HepG2 (cell line): ENCODE results near the gene SEPHS1. TPM values are rescaled to one million over a fixed set of nuclear protein-coding genes. Genes with fewer than 3 reads are reported as not detected.
"Not testable (repeated sequence)": the region's sequence is repeated elsewhere in the genome, so short reads cannot be mapped to it uniquely, and the experiment has no call there.

Experiments
- ATAC-seq: fragments of 200-7000 bp; cut with Tn5 transposase; 3 replicates; pipeline ENCODE4 v1.9.1; 2020; ENCODE audit warnings: mild to moderate bottlenecking, moderate library complexity
- BruUV-seq: library from RNA; stranded (reverse); fragments of 400-500 nt; replicated peaks from 2 replicates; lab custom pipeline; 2021; lab: Mats Ljungman, UMichigan
- CTCF ChIA-PET: fragments of 300-600 bp; formaldehyde crosslinking; extraction: SDS; loops from one replicate; lab custom pipeline; 2021; ENCODE audit warnings: low total read pairs, inconsistent platforms, low intra/inter-chr PET ratio; lab: Yijun Ruan, JAX
- POLR2A ChIA-PET: fragments of 350-600 bp; sonication (Branson Sonifier 250); formaldehyde crosslinking; loops from one replicate; lab custom pipeline; 2020; ENCODE audit warnings: antibody characterized with exemption, inconsistent platforms; lab: Yijun Ruan, JAX
- DNase-seq: peaks from one replicate; pipeline ENCODE4 v3.0.0-alpha.2; 2015; ENCODE audit warnings: low spot score
- FAIRE-seq: peaks from 3 replicates; lab custom pipeline; 2011; peaks lifted over from hg19 to GRCh38; lab: Jason Lieb, UNC
- H2AFZ ChIP-seq: one replicate; pipeline ENCODE4 v1.6.1; 2011; ENCODE audit warnings: low read length, inconsistent platforms
- H3K27ac ChIP-seq: fragments of 300-600 bp; 3 replicates; pipeline ENCODE4 v1.8.0; 2011; ENCODE audit warnings: mixed run types, mild to moderate bottlenecking, mixed read lengths, low read length, inconsistent platforms; ENCODE audit not compliant: insufficient read depth; ENCODE audit errors: extremely low read length
- H3K27me3 ChIP-seq, 2 experiments: fragments of 200-600 bp in 1 of 2; 2 replicates in 1 of 2; 3 replicates in 1 of 2; pipeline versions ENCODE4 v1.6.0 to v1.8.0; 2011; ENCODE audit warnings: low read length in 2 of 2, mild to moderate bottlenecking in 2 of 2, moderate library complexity in 2 of 2, inconsistent platforms in 1 of 2; ENCODE audit not compliant: insufficient read depth in 2 of 2, control insufficient read depth in 1 of 2
- H3K36me3 ChIP-seq, 2 experiments: fragments of 200-600 bp in 1 of 2; replicated peaks in 1 of 2; 2 replicates in 1 of 2; 3 replicates in 1 of 2; pipeline versions ENCODE4 v1.5.1 to v1.8.0; 2011; ENCODE audit warnings: low read length in 2 of 2, inconsistent platforms in 1 of 2; ENCODE audit not compliant: insufficient read depth in 2 of 2, control insufficient read depth in 1 of 2
- H3K4me1 ChIP-seq: 2 replicates; pipeline ENCODE4 v1.5.1; 2012; ENCODE audit warnings: low read length, inconsistent platforms; ENCODE audit not compliant: insufficient read depth
- H3K4me2 ChIP-seq: 2 replicates; pipeline ENCODE4 v1.6.0; 2011; ENCODE audit warnings: low read depth, low read length, inconsistent platforms
- H3K4me3 ChIP-seq, 3 experiments: fragments of 200-600 bp in 1 of 3; sonication (generic), shearing (Covaris generic) in 1 of 3; replicated peaks in 1 of 3; 2 replicates each; pipeline ENCODE4 v1.5.1; 2011 to 2016; ENCODE audit warnings: low read length in 3 of 3, inconsistent platforms in 2 of 3, low read depth in 2 of 3, mild to moderate bottlenecking in 2 of 3, control low read depth in 1 of 3, mixed read lengths in 1 of 3; ENCODE audit not compliant: insufficient read depth in 1 of 3
- H3K79me2 ChIP-seq: one replicate; pipeline ENCODE4 v1.6.1; 2011; ENCODE audit warnings: low read length, inconsistent platforms; ENCODE audit not compliant: insufficient read depth
- H3K9ac ChIP-seq: 2 replicates; pipeline ENCODE4 v1.6.0; 2011; ENCODE audit warnings: mild to moderate bottlenecking, low read depth, low read length, inconsistent platforms; ENCODE audit not compliant: insufficient read depth
- H3K9me3 ChIP-seq: 2 replicates; pipeline ENCODE4 v1.5.1; 2012; ENCODE audit warnings: mild to moderate bottlenecking, low read length
- H4K20me1 ChIP-seq: 2 replicates; pipeline ENCODE4 v1.6.0; 2011; ENCODE audit warnings: inconsistent platforms, mild to moderate bottlenecking, low read length, moderate library complexity; ENCODE audit not compliant: insufficient read depth
- CEBPB ChIP-seq: IDR thresholded peaks from 2 replicates; pipeline ENCODE4 v1.6.1; 2011; ENCODE audit warnings: low read depth, low read length, improper control_type of control experiment, borderline replicate concordance
- CEBPG ChIP-seq: IDR thresholded peaks from 2 replicates; pipeline ENCODE4 v1.6.1; 2016
- CHCHD3 ChIP-seq: sonication (generic); formaldehyde crosslinking; IDR thresholded peaks from 2 replicates; pipeline ENCODE4 v1.8.0; 2022; ENCODE audit warnings: mild to moderate bottlenecking, missing genetic modification reagents, moderate library complexity
- ETV6 ChIP-seq: sonication (generic); formaldehyde crosslinking; conservative IDR thresholded peaks from 2 replicates; pipeline ENCODE4 v1.4.0; 2020; ENCODE audit warnings: missing genetic modification reagents
- KAT7 ChIP-seq: IDR thresholded peaks from 2 replicates; pipeline ENCODE4 v1.6.1; 2018; ENCODE audit warnings: borderline replicate concordance, missing compliant biosample characterization
- NFKB2 ChIP-seq: sonication (generic); formaldehyde crosslinking; IDR thresholded peaks from 2 replicates; pipeline ENCODE4 v1.4.0; 2020; ENCODE audit warnings: missing genetic modification reagents, borderline replicate concordance
- STAG1 ChIP-seq: sonication (generic); formaldehyde crosslinking; IDR thresholded peaks from 2 replicates; pipeline ENCODE4 v1.4.0; 2020; ENCODE audit warnings: missing genetic modification reagents
- TAF15 ChIP-seq: fragments of 200-400 bp; formaldehyde crosslinking; IDR thresholded peaks from one replicate; pipeline ENCODE4 v1.6.1; 2018; ENCODE audit warnings: mild to moderate bottlenecking, low read depth, low read length; ENCODE audit not compliant: poor library complexity, severe bottlenecking
- ZBTB33 ChIP-seq: sonication (generic); formaldehyde crosslinking; IDR thresholded peaks from 2 replicates; pipeline ENCODE4 v1.4.0; 2020; ENCODE audit warnings: missing genetic modification reagents
- ZNF121 ChIP-seq: sonication (generic); formaldehyde crosslinking; IDR thresholded peaks from 2 replicates; pipeline ENCODE4 v1.5.0; 2020; ENCODE audit warnings: mild to moderate bottlenecking, missing genetic modification reagents
- ZNF501 ChIP-seq: sonication (generic); formaldehyde crosslinking; IDR thresholded peaks from 2 replicates; pipeline ENCODE4 v1.5.1; 2020; ENCODE audit warnings: mild to moderate bottlenecking, moderate library complexity, missing genetic modification reagents
- WGBS: methylation state at CpG from one replicate; pipeline ENCODE4 v1.1.6; 2017; ENCODE audit warnings: low lambda C conversion rate; 5-methylcytosine and 5-hydroxymethylcytosine counted together
- in situ Hi-C: cut with HindIII; loops from 2 replicates; pipeline ENCODE4 v1.10.0; 2017; ENCODE audit warnings: low pct_unique_long_range_greater_than_20kb; ENCODE audit not compliant: extremely low pct_ligation_motif_present
- intact Hi-C: fragments of 100-400 bp; cut with micrococcal nuclease; formaldehyde crosslinking; loops from one replicate; pipeline ENCODE4 v1.10.0; 2022; ENCODE audit not compliant: unreplicated experiment
- polyA plus RNA-seq, 8 experiments: library from polyadenylated mRNA; depleted of rRNA in 3 of 8; stranded (reverse) in 7 of 8; unstranded in 1 of 8; fragments of >200 nt; fragmentation: Illumina TruSeq in 4 of 8; extraction: Trizol in 4 of 8; gene quantifications; 2 replicates each; pipeline versions ENCODE4 v1.2.1 to v1.2.3, GENCODE V29; 2011 to 2016; ENCODE audit warnings: low read depth in 4 of 8, missing spikeins in 1 of 8, mixed read lengths in 1 of 8; ENCODE audit not compliant: insufficient read depth in 1 of 8
- total RNA-seq, 5 experiments: library from RNA; depleted of rRNA; stranded (reverse); fragments of >200 nt; fragmentation: Illumina TruSeq; extraction: Trizol; gene quantifications; 2 replicates each; pipeline ENCODE4 v1.2.3, GENCODE V29; 2016; ENCODE audit warnings: low read depth in 1 of 5
- TF ChIP-seq, protein P1 (sequence below): sonication (generic); formaldehyde crosslinking; IDR thresholded peaks from 2 replicates; pipeline ENCODE4 v1.5.0; 2020; ENCODE audit warnings: mild to moderate bottlenecking, missing genetic modification reagents, borderline replicate concordance

The SEPHS1 gene
- total and polyA plus RNA-seq, 2 of the 13 experiments (the other 11 are each of a cell fraction or from before 2014, with no cell fraction given): 57.8 to 61.5 TPM

DNA sequence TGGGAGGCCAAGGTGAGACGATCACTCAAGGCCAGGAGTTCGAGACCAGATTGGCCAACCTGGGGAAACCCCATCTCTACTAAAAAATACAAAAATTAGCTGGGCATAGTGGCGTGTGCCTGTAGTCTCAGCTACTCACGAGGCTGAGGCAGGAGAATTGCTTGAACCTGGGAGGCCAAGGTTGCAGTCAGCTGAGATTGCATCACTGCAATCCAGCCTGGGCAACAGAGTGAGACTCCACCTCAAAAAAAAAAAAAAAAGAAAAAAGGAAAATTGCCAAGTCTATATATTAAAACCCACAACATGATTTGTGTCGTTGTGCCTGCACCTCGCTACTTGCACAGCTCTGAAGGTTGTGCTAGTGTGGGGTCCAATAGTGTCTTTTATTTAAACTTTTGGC is 65.7 kb downstream of the SEPHS1 start:
- POLR2A ChIA-PET: interaction anchor here (1.5 to 3.8 kb wide), 2 partner anchors 10 to 17 kb away, joined by 6 to 19 read pairs; partner anchors contain the start of gene PHYH
- H3K4me2 ChIP-seq: not testable (repeated sequence)

GRCh38 chr10:13276749-13277365 is 71.2 kb downstream of the SEPHS1 start:
- POLR2A ChIA-PET: interaction anchor here (3.2 kb wide), 1 partner anchor 26 kb away, joined by 11 read pairs; no protein-coding TSS in a partner anchor
- TF ChIP-seq ZNF501 (CRISPR knock-in tag) (no peak), STAG1 (no peak; the same call in 1 of the 2 replicates), CHCHD3 (no peak), KAT7 (CRISPR knock-in tag) (no peak), TAF15 (no peak), ZBTB33 (no peak), NFKB2 (CRISPR knock-in tag) (no peak), ETV6 (CRISPR knock-in tag) (no peak)
- TF ChIP-seq, protein P1, sequence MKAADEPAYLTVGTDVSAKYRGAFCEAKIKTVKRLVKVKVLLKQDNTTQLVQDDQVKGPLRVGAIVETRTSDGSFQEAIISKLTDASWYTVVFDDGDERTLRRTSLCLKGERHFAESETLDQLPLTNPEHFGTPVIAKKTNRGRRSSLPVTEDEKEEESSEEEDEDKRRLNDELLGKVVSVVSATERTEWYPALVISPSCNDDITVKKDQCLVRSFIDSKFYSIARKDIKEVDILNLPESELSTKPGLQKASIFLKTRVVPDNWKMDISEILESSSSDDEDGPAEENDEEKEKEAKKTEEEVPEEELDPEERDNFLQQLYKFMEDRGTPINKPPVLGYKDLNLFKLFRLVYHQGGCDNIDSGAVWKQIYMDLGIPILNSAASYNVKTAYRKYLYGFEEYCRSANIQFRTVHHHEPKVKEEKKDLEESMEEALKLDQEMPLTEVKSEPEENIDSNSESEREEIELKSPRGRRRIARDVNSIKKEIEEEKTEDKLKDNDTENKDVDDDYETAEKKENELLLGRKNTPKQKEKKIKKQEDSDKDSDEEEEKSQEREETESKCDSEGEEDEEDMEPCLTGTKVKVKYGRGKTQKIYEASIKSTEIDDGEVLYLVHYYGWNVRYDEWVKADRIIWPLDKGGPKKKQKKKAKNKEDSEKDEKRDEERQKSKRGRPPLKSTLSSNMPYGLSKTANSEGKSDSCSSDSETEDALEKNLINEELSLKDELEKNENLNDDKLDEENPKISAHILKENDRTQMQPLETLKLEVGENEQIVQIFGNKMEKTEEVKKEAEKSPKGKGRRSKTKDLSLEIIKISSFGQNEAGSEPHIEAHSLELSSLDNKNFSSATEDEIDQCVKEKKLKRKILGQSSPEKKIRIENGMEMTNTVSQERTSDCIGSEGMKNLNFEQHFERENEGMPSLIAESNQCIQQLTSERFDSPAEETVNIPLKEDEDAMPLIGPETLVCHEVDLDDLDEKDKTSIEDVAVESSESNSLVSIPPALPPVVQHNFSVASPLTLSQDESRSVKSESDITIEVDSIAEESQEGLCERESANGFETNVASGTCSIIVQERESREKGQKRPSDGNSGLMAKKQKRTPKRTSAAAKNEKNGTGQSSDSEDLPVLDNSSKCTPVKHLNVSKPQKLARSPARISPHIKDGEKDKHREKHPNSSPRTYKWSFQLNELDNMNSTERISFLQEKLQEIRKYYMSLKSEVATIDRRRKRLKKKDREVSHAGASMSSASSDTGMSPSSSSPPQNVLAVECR (CRISPR knock-in tag): no peak

More for the DNA sequence above, 65.7 kb downstream of the SEPHS1 start:
- H3K9ac ChIP-seq, DNase-seq, ATAC-seq, H3K36me3 ChIP-seq, H3K9me3 ChIP-seq, intact Hi-C loops, CTCF ChIA-PET, FAIRE-seq, H3K4me3 ChIP-seq, H2AFZ ChIP-seq, H3K27me3 ChIP-seq, H4K20me1 ChIP-seq, H3K79me2 ChIP-seq, in situ Hi-C loops, BruUV-seq: not testable (repeated sequence)
- peaks cover 43% of the 10 kb centered on the region for H3K4me1 ChIP-seq
- TF ChIP-seq ZNF121 (peak; percentile 90), CEBPB (0 out of 2 replicates have a peak, but pooled peaks have one; percentile 18), CEBPG (0 out of 2 replicates have a peak, but pooled peaks have one; percentile 22)
- WGBS: 85% methylated on average over 6 of the region's 6 CpGs
- H3K27ac ChIP-seq: peak overlapping the region; percentile 73

More at GRCh38 chr10:13276749-13277365, 71.2 kb downstream of the SEPHS1 start:
- Histone ChIP-seq H3K4me3 (no peak overlapping the region), H3K36me3 (no peaks in the 10 kb centered on the region; a peak in 2 of 5 replicates), H4K20me1 (no peaks in the 10 kb centered on the region), H3K9me3 (no peaks in the 10 kb centered on the region), H3K9ac (no peak overlapping the region), H3K27me3 (no peaks in the 10 kb centered on the region), H3K4me1 (peaks cover 24% of the 10 kb centered on the region), H3K27ac (no peak overlapping the region), H3K4me2 (no peak overlapping the region), H3K79me2 (no peaks in the 10 kb centered on the region), H2AFZ (no peak overlapping the region)
- CTCF ChIA-PET: no interaction called here
- no TSS peak for BruUV-seq
- no peak for FAIRE-seq
- intact Hi-C loops: loop anchor here (10.0 kb wide), 2 partner anchors 52 to 172 kb away; partner anchors contain the start of gene OPTN
- no peak for DNase-seq
- no peak for ATAC-seq
- 89% methylated on average over 4 of the region's 4 CpGs for WGBS
- in situ Hi-C loops: no loop called here
